OCI-LY7 (cell line): Measurements from ENCODE around the gene SDC3.
A peak's percentile ranks its signal among the peaks of the same experiment; 100 is the strongest.

ENCODE experiments used
- CTCF ChIP-seq: fragments of 200-600 bp; sonication (generic); conservative IDR thresholded peaks from 2 replicates; pipeline ENCODE4 v1.5.1; 2014; ENCODE audit warnings: mild to moderate bottlenecking, antibody characterized with exemption, low read length, moderate library complexity, mixed read lengths
- EZH2phosphoT487 ChIP-seq: fragments of 200-600 bp; sonication (generic); IDR thresholded peaks from 2 replicates; pipeline ENCODE4 v1.6.1; 2018; ENCODE audit warnings: low read depth, borderline replicate concordance, mild to moderate bottlenecking, mixed run types, antibody characterized with exemption, low read length, moderate library complexity, mixed read lengths

DNA sequence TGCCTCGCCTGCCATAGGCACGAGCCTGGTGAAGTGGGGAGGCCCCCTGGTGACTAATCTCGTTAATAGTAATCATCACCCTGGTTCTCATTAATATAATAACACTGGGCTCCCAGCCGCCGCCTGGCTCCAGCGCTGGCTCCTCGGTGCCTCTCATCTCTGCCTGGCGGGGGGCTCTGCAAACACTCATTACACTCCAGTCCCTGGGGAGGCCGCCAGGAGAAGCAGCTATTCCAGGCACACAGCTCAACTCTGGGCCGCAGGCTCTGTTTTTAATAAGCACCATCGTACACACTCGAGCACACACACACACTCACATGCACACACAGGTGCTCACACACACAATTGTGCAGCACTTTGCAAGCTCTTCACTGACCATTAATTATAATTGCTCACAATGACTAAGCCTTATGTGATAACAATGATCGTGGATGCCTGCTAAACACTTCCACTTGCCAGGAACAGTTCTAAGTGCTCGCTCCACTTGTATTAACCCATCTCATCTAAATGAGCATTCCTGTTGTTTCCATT is 52.2 kb downstream of the SDC3 start:
- TF ChIP-seq CTCF (0 out of 2 replicates have a peak, but pooled peaks have one; percentile 20), EZH2phosphoT487 (no peak)
